Lower leg skin (tissue), 3 donors: Measurements from ENCODE around the gene IQGAP3.

ENCODE experiments used
- POLR2A ChIP-seq, 2 donors: fragments of 450-650 bp; IDR thresholded peaks; one replicate each; pipeline ENCODE4 v1.6.1; 2016 to 2017; ENCODE audit warnings: antibody characterized with exemption in 2 of 2, mild to moderate bottlenecking in 1 of 2, moderate library complexity in 1 of 2
- TF ChIP-seq, protein P1 (sequence below), 3 donors: fragments of 450-650 bp; IDR thresholded peaks; one replicate each; pipeline ENCODE4 v1.5.1; 2016; ENCODE audit warnings: antibody characterized with exemption in 3 of 3, mild to moderate bottlenecking in 3 of 3, moderate library complexity in 2 of 3

DNA sequence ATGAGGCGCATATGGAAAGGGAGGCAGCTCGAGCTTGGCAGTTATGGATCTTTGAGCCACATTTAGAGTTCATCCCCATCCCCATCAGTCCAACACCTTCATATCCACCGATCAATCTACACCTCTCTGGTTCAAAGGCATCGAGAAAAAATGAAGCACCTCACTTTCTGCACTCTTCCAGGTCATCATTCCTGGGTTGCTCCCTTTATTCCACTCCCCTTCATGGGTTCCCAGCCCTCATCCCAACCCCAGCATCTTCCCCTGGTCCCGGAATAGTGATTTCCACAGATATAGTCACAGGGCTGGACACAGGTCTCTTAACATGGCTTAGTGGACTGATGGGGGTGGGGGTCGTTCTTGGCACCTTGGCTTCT lies 47.2 kb upstream of the IQGAP3 start:
- TF ChIP-seq, protein P1, sequence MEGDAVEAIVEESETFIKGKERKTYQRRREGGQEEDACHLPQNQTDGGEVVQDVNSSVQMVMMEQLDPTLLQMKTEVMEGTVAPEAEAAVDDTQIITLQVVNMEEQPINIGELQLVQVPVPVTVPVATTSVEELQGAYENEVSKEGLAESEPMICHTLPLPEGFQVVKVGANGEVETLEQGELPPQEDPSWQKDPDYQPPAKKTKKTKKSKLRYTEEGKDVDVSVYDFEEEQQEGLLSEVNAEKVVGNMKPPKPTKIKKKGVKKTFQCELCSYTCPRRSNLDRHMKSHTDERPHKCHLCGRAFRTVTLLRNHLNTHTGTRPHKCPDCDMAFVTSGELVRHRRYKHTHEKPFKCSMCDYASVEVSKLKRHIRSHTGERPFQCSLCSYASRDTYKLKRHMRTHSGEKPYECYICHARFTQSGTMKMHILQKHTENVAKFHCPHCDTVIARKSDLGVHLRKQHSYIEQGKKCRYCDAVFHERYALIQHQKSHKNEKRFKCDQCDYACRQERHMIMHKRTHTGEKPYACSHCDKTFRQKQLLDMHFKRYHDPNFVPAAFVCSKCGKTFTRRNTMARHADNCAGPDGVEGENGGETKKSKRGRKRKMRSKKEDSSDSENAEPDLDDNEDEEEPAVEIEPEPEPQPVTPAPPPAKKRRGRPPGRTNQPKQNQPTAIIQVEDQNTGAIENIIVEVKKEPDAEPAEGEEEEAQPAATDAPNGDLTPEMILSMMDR (IDR thresholded peaks at IDR 0.05): no peak
- TF ChIP-seq POLR2A (IDR thresholded peaks at IDR 0.05): no peak
